ENCODE measurements around the gene RDH13. TPM values are rescaled to one million over a fixed set of nuclear protein-coding genes. Genes with fewer than 3 reads are reported as not detected.

The RDH13 gene, protein sequence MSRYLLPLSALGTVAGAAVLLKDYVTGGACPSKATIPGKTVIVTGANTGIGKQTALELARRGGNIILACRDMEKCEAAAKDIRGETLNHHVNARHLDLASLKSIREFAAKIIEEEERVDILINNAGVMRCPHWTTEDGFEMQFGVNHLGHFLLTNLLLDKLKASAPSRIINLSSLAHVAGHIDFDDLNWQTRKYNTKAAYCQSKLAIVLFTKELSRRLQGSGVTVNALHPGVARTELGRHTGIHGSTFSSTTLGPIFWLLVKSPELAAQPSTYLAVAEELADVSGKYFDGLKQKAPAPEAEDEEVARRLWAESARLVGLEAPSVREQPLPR
- polyA plus RNA-seq (2011; rRNA removed) (10.6 and 10.7 TPM in 2 replicates), polyA plus RNA-seq (2017; fragmentation: RNase III; extraction: RNeasy Plus Mini Kit Qiagen cat#74134 plus additional on column Dnase treatment) (11.3 to 13.0 TPM (median 12.8 TPM) in 3 replicates), polyA minus RNA-seq (2011; rRNA and poly(A)+ RNA removed) (22.1 and 29.9 TPM in 2 replicates)
- 14.8 and 17.3 TPM in 2 replicates for polyA plus RNA-seq (2012; cell fraction: cytosol; rRNA removed)
- 30.0 and 32.8 TPM in 2 replicates for polyA plus RNA-seq (2012; cell fraction: nucleus; rRNA removed)

DNA sequence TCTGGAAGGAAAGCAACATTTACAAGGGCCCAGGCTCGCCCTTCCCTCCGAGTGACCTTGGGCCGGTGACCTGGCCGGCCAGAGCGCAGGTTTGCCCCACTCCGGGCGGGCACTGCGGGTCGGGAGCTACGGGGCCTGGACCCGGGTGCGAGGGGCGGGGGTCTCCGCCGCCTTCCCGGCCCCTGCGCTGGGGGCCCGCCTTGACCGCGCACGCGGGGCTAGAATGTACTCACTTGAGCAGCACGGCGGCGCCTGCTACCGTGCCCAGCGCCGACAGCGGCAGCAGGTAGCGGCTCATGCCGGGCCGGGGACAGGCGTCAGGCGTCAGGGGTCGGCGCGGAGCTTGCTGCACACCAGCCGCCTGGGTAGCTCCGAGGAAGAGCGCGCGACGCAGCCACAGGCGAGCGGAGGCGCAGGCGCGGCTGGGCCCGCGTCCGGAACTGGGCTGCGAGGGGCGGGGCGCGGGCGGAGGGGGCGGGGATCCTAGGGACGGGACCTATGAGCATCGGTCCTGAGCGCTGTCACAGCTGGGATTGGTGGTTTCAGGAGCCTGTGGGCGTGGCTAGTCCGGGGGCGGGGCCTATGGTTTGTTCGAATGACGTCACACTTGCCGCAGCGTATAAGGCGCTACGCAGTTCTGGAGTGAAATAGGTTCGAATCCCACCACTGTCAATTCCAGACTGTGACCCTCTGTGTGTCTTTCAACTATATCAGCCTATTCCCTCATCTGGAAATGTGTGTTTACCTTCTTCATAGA lies at the start of gene RDH13:
TSS of gene RDH13 (minus strand) at position 414 of the 757 bp plus-strand sequence. CDS start at position 298, 116 bp downstream.
- DNase-seq (ENCODE audit: low read depth in 1 of 2, low spot score in 1 of 2) (peak; percentile 97 to 99), FAIRE-seq (peak; percentile 97), ATAC-seq (peak; percentile 95 to 99)
- 1% methylated on average over 48 of the region's 70 CpGs for WGBS (ENCODE audit: missing lambda C conversion rate)
- peaks cover 7% of the 10 kb centered on the region; the same call in 2 of the 3 replicates for H3K4me1 ChIP-seq
- ChIA-PET POLR2A (interaction anchor here (0.5 to 1.2 kb wide), 5 partner anchors 11 to 537 kb away, joined by 3 read pairs; partner anchors contain the start of gene ZNF524), CTCF (interaction anchor here (1.1 to 3.8 kb wide), 4 partner anchors 18 to 582 kb away, joined by 3 to 18 read pairs (median 3); no protein-coding TSS in a partner anchor)
- no peaks in the 10 kb centered on the region for H3K9me3 ChIP-seq
- H3K4me3 ChIP-seq = peak within 1 kb of the TSS; percentile 95
- peak within 1 kb of the TSS; percentile 80 to 89 for H3K27ac ChIP-seq
- peak within 1 kb of the TSS; percentile 95 for H3K4me2 ChIP-seq
- TF ChIP-seq, protein P1, sequence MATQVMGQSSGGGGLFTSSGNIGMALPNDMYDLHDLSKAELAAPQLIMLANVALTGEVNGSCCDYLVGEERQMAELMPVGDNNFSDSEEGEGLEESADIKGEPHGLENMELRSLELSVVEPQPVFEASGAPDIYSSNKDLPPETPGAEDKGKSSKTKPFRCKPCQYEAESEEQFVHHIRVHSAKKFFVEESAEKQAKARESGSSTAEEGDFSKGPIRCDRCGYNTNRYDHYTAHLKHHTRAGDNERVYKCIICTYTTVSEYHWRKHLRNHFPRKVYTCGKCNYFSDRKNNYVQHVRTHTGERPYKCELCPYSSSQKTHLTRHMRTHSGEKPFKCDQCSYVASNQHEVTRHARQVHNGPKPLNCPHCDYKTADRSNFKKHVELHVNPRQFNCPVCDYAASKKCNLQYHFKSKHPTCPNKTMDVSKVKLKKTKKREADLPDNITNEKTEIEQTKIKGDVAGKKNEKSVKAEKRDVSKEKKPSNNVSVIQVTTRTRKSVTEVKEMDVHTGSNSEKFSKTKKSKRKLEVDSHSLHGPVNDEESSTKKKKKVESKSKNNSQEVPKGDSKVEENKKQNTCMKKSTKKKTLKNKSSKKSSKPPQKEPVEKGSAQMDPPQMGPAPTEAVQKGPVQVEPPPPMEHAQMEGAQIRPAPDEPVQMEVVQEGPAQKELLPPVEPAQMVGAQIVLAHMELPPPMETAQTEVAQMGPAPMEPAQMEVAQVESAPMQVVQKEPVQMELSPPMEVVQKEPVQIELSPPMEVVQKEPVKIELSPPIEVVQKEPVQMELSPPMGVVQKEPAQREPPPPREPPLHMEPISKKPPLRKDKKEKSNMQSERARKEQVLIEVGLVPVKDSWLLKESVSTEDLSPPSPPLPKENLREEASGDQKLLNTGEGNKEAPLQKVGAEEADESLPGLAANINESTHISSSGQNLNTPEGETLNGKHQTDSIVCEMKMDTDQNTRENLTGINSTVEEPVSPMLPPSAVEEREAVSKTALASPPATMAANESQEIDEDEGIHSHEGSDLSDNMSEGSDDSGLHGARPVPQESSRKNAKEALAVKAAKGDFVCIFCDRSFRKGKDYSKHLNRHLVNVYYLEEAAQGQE (IDR thresholded peaks at IDR 0.05) = no peak
- TF ChIP-seq, protein P2, sequence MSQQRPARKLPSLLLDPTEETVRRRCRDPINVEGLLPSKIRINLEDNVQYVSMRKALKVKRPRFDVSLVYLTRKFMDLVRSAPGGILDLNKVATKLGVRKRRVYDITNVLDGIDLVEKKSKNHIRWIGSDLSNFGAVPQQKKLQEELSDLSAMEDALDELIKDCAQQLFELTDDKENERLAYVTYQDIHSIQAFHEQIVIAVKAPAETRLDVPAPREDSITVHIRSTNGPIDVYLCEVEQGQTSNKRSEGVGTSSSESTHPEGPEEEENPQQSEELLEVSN (IDR thresholded peaks at IDR 0.05; ENCODE audit: borderline replicate concordance, low read depth) = peak; percentile 73; the same call in 1 of the 2 replicates
- TF ChIP-seq JUN (IDR thresholded peaks at IDR 0.05) (peak in 1 of 2 experiments; percentile 50; a peak in 1 of 5 replicates), RAD21 (conservative IDR thresholded peaks at IDR 0.05 in 1 of 2, IDR thresholded peaks at IDR 0.05 in 1 of 2) (no peak), HDAC2 (IDR thresholded peaks at IDR 0.05) (no peak), RNF2 (IDR thresholded peaks at IDR 0.05; ENCODE audit: borderline replicate concordance, low read depth) (no peak), CBX8 (IDR thresholded peaks at IDR 0.05) (no peak), NPAS2 (CRISPR knock-in tag; IDR thresholded peaks at IDR 0.05; ENCODE audit: borderline replicate concordance) (no peak), POLR2A (IDR thresholded peaks at IDR 0.05; ENCODE audit: low read length) (peak; percentile 81), HOXB13 (CRISPR knock-in tag; IDR thresholded peaks at IDR 0.05; ENCODE audit: low read depth) (no peak), SREBF2 (IDR thresholded peaks at IDR 0.05) (no peak), HOXB5 (CRISPR knock-in tag; IDR thresholded peaks at IDR 0.05) (no peak), HEYL (CRISPR knock-in tag; IDR thresholded peaks at IDR 0.05) (no peak), POLR2AphosphoS2 (conservative IDR thresholded peaks at IDR 0.05; ENCODE audit: low read length) (no peak), KDM1A (IDR thresholded peaks at IDR 0.05; ENCODE audit: low read depth) (no peak), EHF (CRISPR knock-in tag; IDR thresholded peaks at IDR 0.05) (no peak), GATA3 (IDR thresholded peaks at IDR 0.05; ENCODE audit: borderline replicate concordance) (no peak), NR3C1 (IDR thresholded peaks at IDR 0.05) (no peak), TP53 (CRISPR knock-in tag; IDR thresholded peaks at IDR 0.05) (no peak), FOXS1 (CRISPR knock-in tag; IDR thresholded peaks at IDR 0.05) (no peak), CHD4 (IDR thresholded peaks at IDR 0.05; ENCODE audit: borderline replicate concordance) (0 out of 2 replicates have a peak, but pooled peaks have one; percentile 58), RCOR1 (IDR thresholded peaks at IDR 0.05; ENCODE audit: low read depth, low read length) (0 out of 2 replicates have a peak, but pooled peaks have one; percentile 48), RFX5 (IDR thresholded peaks at IDR 0.05) (no peak)
- TF ChIP-seq, protein P3, sequence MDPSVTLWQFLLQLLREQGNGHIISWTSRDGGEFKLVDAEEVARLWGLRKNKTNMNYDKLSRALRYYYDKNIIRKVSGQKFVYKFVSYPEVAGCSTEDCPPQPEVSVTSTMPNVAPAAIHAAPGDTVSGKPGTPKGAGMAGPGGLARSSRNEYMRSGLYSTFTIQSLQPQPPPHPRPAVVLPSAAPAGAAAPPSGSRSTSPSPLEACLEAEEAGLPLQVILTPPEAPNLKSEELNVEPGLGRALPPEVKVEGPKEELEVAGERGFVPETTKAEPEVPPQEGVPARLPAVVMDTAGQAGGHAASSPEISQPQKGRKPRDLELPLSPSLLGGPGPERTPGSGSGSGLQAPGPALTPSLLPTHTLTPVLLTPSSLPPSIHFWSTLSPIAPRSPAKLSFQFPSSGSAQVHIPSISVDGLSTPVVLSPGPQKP (IDR thresholded peaks at IDR 0.05; ENCODE audit: low read depth, low read length) = no peak
- TF ChIP-seq, protein P4, sequence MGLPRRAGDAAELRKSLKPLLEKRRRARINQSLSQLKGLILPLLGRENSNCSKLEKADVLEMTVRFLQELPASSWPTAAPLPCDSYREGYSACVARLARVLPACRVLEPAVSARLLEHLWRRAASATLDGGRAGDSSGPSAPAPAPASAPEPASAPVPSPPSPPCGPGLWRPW (IDR thresholded peaks at IDR 0.05) = no peak
- TF ChIP-seq, protein P5, sequence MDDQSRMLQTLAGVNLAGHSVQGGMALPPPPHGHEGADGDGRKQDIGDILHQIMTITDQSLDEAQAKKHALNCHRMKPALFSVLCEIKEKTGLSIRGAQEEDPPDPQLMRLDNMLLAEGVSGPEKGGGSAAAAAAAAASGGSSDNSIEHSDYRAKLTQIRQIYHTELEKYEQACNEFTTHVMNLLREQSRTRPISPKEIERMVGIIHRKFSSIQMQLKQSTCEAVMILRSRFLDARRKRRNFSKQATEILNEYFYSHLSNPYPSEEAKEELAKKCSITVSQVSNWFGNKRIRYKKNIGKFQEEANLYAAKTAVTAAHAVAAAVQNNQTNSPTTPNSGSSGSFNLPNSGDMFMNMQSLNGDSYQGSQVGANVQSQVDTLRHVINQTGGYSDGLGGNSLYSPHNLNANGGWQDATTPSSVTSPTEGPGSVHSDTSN (IDR thresholded peaks at IDR 0.05) = no peak
- TF ChIP-seq, protein P6, sequence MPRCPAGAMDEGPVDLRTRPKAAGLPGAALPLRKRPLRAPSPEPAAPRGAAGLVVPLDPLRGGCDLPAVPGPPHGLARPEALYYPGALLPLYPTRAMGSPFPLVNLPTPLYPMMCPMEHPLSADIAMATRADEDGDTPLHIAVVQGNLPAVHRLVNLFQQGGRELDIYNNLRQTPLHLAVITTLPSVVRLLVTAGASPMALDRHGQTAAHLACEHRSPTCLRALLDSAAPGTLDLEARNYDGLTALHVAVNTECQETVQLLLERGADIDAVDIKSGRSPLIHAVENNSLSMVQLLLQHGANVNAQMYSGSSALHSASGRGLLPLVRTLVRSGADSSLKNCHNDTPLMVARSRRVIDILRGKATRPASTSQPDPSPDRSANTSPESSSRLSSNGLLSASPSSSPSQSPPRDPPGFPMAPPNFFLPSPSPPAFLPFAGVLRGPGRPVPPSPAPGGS (IDR thresholded peaks at IDR 0.05) = 0 out of 3 replicates have a peak, but pooled peaks have one; percentile 38
- TF ChIP-seq, protein P7, sequence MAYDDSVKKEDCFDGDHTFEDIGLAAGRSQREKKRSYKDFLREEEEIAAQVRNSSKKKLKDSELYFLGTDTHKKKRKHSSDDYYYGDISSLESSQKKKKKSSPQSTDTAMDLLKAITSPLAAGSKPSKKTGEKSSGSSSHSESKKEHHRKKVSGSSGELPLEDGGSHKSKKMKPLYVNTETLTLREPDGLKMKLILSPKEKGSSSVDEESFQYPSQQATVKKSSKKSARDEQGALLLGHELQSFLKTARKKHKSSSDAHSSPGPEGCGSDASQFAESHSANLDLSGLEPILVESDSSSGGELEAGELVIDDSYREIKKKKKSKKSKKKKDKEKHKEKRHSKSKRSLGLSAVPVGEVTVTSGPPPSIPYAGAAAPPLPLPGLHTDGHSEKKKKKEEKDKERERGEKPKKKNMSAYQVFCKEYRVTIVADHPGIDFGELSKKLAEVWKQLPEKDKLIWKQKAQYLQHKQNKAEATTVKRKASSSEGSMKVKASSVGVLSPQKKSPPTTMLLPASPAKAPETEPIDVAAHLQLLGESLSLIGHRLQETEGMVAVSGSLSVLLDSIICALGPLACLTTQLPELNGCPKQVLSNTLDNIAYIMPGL (CRISPR knock-in tag; IDR thresholded peaks at IDR 0.05; ENCODE audit: borderline replicate concordance) = no peak
